HUES64 (cell line): ENCODE measurements around the gene DGKA.
"Not testable (repeated sequence)": the region's sequence is repeated elsewhere in the genome, so short reads cannot be mapped to it uniquely, and the experiment has no call there.

Source experiments
- H3K27ac ChIP-seq: 2 replicates; pipeline ENCODE4 v1.7.0; 2013; ENCODE audit warnings: low read depth, low read length, inconsistent platforms
- H3K27me3 ChIP-seq: 2 replicates; pipeline ENCODE4 v1.6.1; 2013; ENCODE audit warnings: mild to moderate bottlenecking, low read length; ENCODE audit not compliant: insufficient read depth
- H3K36me3 ChIP-seq: 2 replicates; pipeline ENCODE4 v1.6.1; 2013; ENCODE audit warnings: mild to moderate bottlenecking, low read length; ENCODE audit not compliant: insufficient read depth
- H3K4me1 ChIP-seq: 2 replicates; pipeline ENCODE4 v1.6.1; 2013; ENCODE audit warnings: mild to moderate bottlenecking, low read length, moderate library complexity; ENCODE audit not compliant: insufficient read depth
- H3K4me3 ChIP-seq: 2 replicates; pipeline ENCODE4 v1.5.1; 2013; ENCODE audit warnings: mild to moderate bottlenecking, low read length, moderate library complexity
- H3K9ac ChIP-seq: 2 replicates; pipeline ENCODE4 v1.6.1; 2013; ENCODE audit warnings: mild to moderate bottlenecking, low read depth, low read length
- H3K9me3 ChIP-seq: 2 replicates; pipeline ENCODE4 v1.6.1; 2013; ENCODE audit warnings: low read depth, low read length; ENCODE audit not compliant: insufficient read depth
- WGBS: fragments of 150-250, 120-280 bp; methylation state at CpG from one replicate; pipeline ENCODE4 v1.1.7; 2013; ENCODE audit warnings: missing lambda C conversion rate; 5-methylcytosine and 5-hydroxymethylcytosine counted together

Gene DGKA

GRCh38 chr12:55972042-55972441 is 41.1 kb downstream of the DGKA start:
- H3K27me3 ChIP-seq = no peaks in the 10 kb centered on the region
- H3K36me3 ChIP-seq = peaks cover 48% of the 10 kb centered on the region
- no peak overlapping the region for H3K9ac ChIP-seq
- no peak overlapping the region; the same call in 1 of the 2 replicates for H3K27ac ChIP-seq
- 69% methylated on average over 2 of the region's 3 CpGs for WGBS
- H3K4me1 ChIP-seq = peaks cover 6% of the 10 kb centered on the region; the same call in 1 of the 2 replicates
- H3K9me3 ChIP-seq = no peaks in the 10 kb centered on the region
- no peak overlapping the region for H3K4me3 ChIP-seq

GRCh38 chr12:55972456-55972855 is 41.5 kb downstream of the DGKA start:
- H3K27me3 ChIP-seq = no peaks in the 10 kb centered on the region
- peaks cover 6% of the 10 kb centered on the region; the same call in 1 of the 2 replicates for H3K4me1 ChIP-seq
- no CpG with 5 or more reads among the region's 1 CpG for WGBS
- peak overlapping the region; percentile 56 for H3K4me3 ChIP-seq
- H3K27ac ChIP-seq = peak overlapping the region; percentile 82; the same call in 1 of the 2 replicates
- no peak overlapping the region for H3K9ac ChIP-seq
- H3K36me3 ChIP-seq = peaks cover 48% of the 10 kb centered on the region
- no peaks in the 10 kb centered on the region for H3K9me3 ChIP-seq

GRCh38 chr12:55972911-55973598 is 42.1 kb downstream of the DGKA start:
- WGBS = 21% methylated on average over 18 of the region's 18 CpGs
- H3K27me3 ChIP-seq = no peaks in the 10 kb centered on the region
- peaks cover 45% of the 10 kb centered on the region for H3K36me3 ChIP-seq
- H3K9me3 ChIP-seq = no peaks in the 10 kb centered on the region
- peaks cover 6% of the 10 kb centered on the region; the same call in 1 of the 2 replicates for H3K4me1 ChIP-seq
- peak overlapping the region; percentile 12; the same call in 1 of the 2 replicates for H3K9ac ChIP-seq
- peak overlapping the region; percentile 56 for H3K4me3 ChIP-seq
- peak overlapping the region; percentile 82 for H3K27ac ChIP-seq

GRCh38 chr12:55973599-55974307 is 42.8 kb downstream of the DGKA start, which contains the start of gene RAB5B:
Gene RAB5B, plus strand, starts transcription at chr12:55974078. Its CDS starts 12,883 bp downstream, at chr12:55986961.
- no peaks in the 10 kb centered on the region for H3K9me3 ChIP-seq
- H3K27me3 ChIP-seq = no peaks in the 10 kb centered on the region
- peak within 1 kb of the TSS; percentile 76 for H3K9ac ChIP-seq
- peaks cover 6% of the 10 kb centered on the region; the same call in 1 of the 2 replicates for H3K4me1 ChIP-seq
- under 1% methylated on average over 39 of the region's 39 CpGs for WGBS
- peak within 1 kb of the TSS; percentile 82 for H3K27ac ChIP-seq
- peak within 1 kb of the TSS; percentile 80 for H3K4me3 ChIP-seq
- peaks cover 38% of the 10 kb centered on the region for H3K36me3 ChIP-seq

GRCh38 chr12:55974308-55974730 is 43.4 kb downstream of the DGKA start:
- WGBS = under 1% methylated on average over 15 of the region's 15 CpGs
- Histone ChIP-seq H3K9ac (peak overlapping the region; percentile 76), H3K4me3 (peak overlapping the region; percentile 80), H3K4me1 (peaks cover 6% of the 10 kb centered on the region; the same call in 1 of the 2 replicates), H3K36me3 (peaks cover 37% of the 10 kb centered on the region), H3K27ac (peak overlapping the region; percentile 69), H3K27me3 (no peaks in the 10 kb centered on the region), H3K9me3 (no peaks in the 10 kb centered on the region)

GRCh38 chr12:55978393-55978792 is 47.4 kb downstream of the DGKA start:
- Histone ChIP-seq H3K36me3 (peaks cover 37% of the 10 kb centered on the region), H3K27me3 (no peaks in the 10 kb centered on the region), H3K4me1 (no peaks in the 10 kb centered on the region; the same call in 1 of the 2 replicates), H3K27ac (no peak overlapping the region), H3K4me3 (no peak overlapping the region), H3K9ac (no peak overlapping the region), H3K9me3 (no peaks in the 10 kb centered on the region)
- 95% methylated on average over 7 of the region's 7 CpGs for WGBS

GRCh38 chr12:55979069-55979468 is 48.1 kb downstream of the DGKA start:
- no peak overlapping the region for H3K4me3 ChIP-seq
- WGBS = 94% methylated on average over 3 of the region's 3 CpGs
- H3K4me1 ChIP-seq = no peaks in the 10 kb centered on the region; the same call in 1 of the 2 replicates
- H3K27ac ChIP-seq = no peak overlapping the region
- no peak overlapping the region for H3K9ac ChIP-seq
- H3K36me3 ChIP-seq = peaks cover 41% of the 10 kb centered on the region
- no peaks in the 10 kb centered on the region for H3K27me3 ChIP-seq
- no peaks in the 10 kb centered on the region for H3K9me3 ChIP-seq

- not testable (repeated sequence) for H3K27me3 ChIP-seq, H3K4me3 ChIP-seq, H3K4me1 ChIP-seq, H3K27ac ChIP-seq, H3K9ac ChIP-seq, H3K9me3 ChIP-seq
- H3K36me3 ChIP-seq = peaks cover 56% of the 10 kb centered on the region
- 73% methylated on average over 4 of the region's 5 CpGs for WGBS
Observed at GRCh38 chr12:55981882-55982281, 50.9 kb downstream of the DGKA start.

- 98% methylated on average over 3 of the region's 3 CpGs for WGBS
- H3K36me3 ChIP-seq = peaks cover 62% of the 10 kb centered on the region
- H3K4me3 ChIP-seq = no peak overlapping the region
Observed at GRCh38 chr12:55982319-55982936, 51.5 kb downstream of the DGKA start.

GRCh38 chr12:55983232-55983842 is 52.4 kb downstream of the DGKA start:
- no peak overlapping the region for H3K4me3 ChIP-seq
- peaks cover 69% of the 10 kb centered on the region for H3K36me3 ChIP-seq
- no peak overlapping the region for H3K27ac ChIP-seq
- WGBS = 90% methylated on average over 3 of the region's 4 CpGs
- H3K9ac ChIP-seq = no peak overlapping the region
- H3K27me3 ChIP-seq = no peaks in the 10 kb centered on the region
- no peaks in the 10 kb centered on the region for H3K9me3 ChIP-seq
- no peaks in the 10 kb centered on the region for H3K4me1 ChIP-seq

More at GRCh38 chr12:55982319-55982936, 51.5 kb downstream of the DGKA start:
- no peaks in the 10 kb centered on the region for H3K4me1 ChIP-seq
- H3K9ac ChIP-seq = no peak overlapping the region
- H3K27me3 ChIP-seq = no peaks in the 10 kb centered on the region
- no peaks in the 10 kb centered on the region for H3K9me3 ChIP-seq
- H3K27ac ChIP-seq = no peak overlapping the region
